HG02642 (cell line): ENCODE measurements around the gene SEMA6B.
"Not testable (repeated sequence)": the region's sequence is repeated elsewhere in the genome, so short reads cannot be mapped to it uniquely, and the experiment has no call there.

Experiments used
- ATAC-seq: cut with Tn5 transposase; IDR thresholded peaks from one replicate; pipeline ENCODE4 v1.9.1; 2021; ENCODE audit warnings: mild to moderate bottlenecking; ENCODE audit not compliant: unreplicated experiment, poor library complexity

Gene SEMA6B

DNA sequence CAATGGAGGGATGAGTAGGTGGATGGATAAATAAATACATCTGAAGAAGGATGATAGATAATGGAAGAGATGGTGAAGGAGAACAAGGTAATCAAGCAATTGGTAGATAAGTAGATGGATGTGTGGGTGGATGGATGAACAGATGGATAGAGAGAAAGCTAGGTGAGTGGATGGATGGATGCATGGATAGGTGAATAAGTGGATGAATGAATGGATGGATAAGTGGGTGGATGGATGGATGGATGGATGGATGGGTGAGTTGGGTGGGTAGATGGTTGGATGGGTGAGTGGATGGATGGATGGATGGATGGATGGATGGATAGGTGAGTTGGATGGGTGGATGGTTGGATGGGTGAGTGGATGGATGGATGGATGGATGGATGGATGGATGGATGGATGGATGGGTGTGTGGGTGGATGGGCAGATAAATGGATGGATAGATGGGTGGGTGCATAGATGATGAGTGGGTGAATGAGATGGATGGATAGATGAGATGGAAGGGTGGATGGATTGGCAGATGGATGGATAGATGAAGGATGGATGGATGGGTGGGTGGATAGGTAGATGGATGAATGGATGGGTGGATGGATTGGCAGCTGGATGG, 6.3 kb downstream of the SEMA6B start:
- no peak for ATAC-seq

DNA sequence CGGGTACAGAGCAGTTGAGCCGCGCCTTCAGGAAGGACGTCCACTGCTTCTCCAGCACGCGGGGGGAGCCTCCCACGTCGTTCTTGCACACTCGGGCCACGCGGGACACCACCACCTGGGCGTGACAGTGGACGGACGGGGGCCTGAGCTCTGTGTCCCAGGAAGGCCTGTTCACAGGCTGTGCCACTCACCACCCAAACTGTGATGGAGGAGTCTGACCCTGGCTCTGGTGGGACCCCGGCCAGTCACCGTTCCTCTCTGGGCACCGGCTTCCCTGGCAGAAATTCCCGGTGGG, 7.0 kb downstream of the SEMA6B start:
- ATAC-seq: no peak

GRCh38 chr19:4550479-4551050, 8.9 kb downstream of the SEMA6B start:
- no peak for ATAC-seq

DNA sequence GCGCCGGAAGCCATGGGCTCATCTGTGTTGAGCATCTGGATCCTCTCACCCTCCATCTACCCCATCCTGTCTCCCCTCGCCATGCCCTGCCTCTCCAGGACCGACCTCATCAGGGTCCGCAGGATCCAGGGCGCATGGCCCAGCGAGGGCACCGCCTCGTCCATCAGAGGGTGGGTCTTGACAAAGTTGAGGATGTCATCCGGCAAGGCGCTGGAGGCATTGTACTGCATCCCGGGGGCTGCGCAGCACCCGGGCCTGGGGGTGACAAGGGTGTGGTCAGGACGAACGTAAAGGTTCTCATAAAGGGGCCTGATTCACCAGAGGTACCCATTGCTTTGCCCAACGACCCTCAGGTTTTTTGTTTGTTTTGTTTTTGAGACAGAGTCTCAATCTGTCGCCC, 9.5 kb downstream of the SEMA6B start:
- ATAC-seq: no peak

DNA sequence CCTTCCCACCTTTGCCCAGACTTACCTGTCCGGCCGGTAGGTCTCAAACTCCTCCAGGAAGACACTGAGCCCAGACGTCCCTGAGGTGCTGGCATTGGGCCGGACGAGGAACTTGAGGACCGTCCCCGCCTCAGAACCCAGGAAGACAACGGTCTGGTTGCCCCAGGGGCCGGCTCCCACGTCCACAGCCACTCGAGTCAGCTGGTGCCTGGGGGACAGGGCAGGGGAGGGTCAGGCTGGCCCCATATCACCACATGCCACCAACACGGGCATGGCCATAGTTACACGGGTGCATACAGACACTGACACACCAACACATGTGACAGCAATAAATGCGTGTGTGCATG, 11.3 kb downstream of the SEMA6B start:
- ATAC-seq: no peak

- ATAC-seq: no peak
Observed at GRCh38 chr19:4547303-4548237, 11.9 kb downstream of the SEMA6B start.

GRCh38 chr19:4543842-4544647, 15.4 kb downstream of the SEMA6B start:
- ATAC-seq: no peak

GRCh38 chr19:4542896-4543841, 16.3 kb downstream of the SEMA6B start:
- ATAC-seq: no peak

DNA sequence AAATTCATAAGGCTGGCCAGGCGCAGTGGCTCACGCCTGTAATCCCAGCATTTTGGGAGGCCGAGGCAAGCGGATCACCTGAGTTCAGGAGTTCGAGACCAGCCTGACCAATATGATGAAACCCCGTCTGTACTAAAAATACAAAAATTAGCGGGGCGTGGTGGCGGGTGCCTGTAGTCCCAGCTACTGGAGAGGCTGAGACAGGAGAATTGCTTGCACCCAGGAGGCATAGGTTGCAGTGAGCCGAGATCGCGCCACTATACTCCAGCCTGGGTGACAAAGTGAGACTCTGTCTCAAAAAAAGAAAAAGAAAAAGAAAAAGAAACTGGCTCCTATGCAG, 17.7 kb downstream of the SEMA6B start:
- ATAC-seq: not testable (repeated sequence)

DNA sequence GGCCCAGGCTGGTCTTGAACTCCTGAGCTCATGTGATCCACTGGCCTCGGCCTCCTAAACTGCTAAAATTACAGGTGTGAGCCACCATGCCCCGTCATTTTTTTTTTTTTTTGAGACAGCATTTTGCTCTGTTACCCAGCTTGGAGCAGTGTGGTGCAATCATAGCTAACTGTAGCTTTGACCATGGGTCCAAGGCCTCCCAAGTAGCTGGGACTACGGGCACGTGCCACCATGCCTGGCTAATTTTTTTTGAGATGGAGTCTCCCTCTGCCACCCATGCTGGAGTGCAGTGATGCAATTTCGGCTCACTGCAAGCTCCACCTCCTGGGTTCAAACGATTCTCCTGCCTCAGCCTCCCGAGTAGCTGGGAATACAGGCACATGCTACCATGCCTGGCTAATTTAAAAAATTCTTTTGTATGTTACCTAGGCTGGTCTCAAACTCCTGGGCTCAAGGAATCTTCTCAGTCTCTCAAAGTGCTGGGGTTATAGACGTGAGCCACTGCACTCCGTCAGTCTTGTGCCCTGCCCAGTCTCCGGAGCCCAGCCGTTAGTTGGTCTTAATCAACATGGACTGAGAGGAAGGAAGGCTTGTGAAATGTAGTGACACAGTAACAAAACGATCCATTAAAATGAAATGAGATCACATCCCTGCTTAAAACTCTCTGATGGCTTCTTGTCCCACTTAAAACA, 18.2 kb downstream of the SEMA6B start:
- ATAC-seq: no peak

DNA sequence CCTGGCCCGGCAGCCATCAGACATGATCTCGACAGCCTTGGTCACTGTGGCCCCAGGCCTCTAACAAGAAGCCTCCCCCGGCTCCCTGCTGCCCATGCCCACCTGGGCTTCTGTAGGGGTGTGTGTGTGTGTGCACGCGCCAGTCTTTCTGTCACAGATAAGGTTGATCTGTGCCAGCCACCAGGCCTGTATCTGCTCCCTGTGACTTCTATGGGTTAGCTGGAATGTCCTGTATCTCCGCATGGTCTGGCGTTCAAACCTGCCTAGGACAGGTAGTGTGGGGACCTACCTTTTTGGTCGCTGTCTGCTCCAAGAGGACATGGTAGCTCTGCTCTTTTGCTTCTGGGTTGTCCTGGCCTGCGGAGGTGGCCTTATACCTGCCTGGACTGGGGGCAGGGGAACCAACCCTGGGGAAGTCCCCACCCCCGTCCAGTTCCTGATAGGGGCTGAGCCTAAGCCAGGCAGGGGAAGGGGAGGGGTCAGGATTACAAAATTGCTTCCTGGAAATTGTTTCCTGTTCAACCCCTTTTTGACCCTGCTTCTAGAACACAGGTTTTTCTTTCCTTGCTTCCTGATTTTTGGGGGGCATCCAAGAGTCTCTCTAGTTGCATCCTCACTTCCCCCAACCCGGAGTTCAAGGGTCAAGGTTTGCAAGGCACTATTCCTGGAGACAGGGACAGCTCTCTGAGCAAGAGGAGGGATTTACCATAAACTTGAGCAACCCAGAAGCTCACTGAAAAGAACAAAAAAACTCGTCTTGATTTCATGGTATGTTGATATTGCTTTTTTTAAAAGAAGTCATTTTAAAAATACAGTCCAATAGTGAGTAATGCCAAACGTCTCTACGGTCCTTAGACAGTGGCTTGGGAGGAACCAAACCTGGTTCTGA, 19.5 kb downstream of the SEMA6B start, which contains the start of gene LRG1:
LRG1 (minus strand) TSS at position 344 of the 889 bp plus-strand sequence; CDS start at position 321, 23 bp downstream.
- no peak for ATAC-seq

GRCh38 chr19:4539169-4539692, 20.3 kb downstream of the SEMA6B start:
- ATAC-seq: no peak

DNA sequence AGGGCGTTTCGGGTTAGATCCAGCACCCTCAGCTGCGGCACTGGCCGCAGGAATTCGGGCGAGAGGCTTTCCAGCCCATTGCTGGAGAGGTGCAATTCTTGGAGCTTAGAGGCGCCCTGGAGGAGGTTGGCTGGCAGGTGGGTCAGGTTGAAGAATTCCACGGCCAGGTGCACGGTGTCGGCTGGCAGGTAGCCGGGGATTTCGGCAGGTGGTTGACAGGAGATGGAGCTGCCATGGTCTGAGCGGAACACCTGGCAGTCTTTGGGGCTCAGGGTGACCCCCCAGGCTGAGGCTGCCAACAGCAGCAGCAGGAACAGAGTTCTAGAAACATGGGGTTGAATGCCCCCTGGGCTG, 20.9 kb downstream of the SEMA6B start:
- ATAC-seq: no peak

DNA sequence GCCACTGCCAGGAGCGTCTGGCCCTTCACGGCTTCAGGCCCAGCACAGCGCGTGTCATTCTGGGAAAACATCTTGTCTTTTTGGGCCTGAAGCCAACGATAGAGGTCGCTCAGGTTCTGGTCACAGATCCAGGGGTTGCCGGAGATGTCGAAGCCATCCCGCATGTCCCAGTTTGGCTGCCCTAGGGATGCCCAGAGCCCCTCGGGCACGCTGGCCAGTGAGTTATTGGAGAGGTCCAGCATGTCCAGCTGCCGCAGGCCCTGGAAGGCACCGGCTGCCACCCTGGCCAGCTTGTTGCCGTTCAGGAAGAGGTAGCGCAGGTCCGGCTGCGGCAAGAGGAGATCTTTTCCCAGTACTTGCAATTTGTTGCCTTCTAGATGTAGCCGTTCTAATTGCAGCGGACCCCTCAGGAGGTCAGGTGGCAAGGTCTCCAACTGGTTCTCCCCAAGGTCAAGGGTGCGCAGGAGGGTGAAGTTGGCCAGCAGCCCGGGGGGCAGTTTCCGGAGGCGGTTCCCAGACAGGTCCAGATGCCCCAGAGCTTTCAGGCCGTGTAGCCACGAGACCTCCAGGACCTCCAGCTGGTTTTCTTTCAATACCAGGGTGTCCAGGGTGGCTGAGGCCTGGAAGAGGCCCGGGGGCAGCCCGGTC, 21.4 kb downstream of the SEMA6B start:
- ATAC-seq: no peak

DNA sequence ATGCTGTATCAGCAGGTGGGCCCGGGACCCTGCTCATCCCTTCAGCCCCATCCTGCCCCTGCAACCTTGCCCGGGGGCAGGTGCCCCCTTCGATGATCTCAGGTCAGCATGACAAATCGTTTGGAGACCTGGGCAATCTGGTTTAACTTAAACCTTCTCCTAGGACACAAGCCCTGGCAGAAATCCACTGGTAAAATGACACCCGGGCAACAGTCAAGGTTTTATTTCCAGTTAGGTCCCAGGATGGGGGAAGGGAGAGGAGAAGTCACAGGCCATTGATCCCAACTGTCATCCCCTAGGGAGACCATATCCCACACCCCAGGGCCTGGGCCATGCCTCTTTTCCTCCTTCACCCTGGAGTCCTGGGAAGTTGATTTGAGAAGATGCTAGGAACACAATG, 22.7 kb downstream of the SEMA6B start:
- no peak for ATAC-seq

DNA sequence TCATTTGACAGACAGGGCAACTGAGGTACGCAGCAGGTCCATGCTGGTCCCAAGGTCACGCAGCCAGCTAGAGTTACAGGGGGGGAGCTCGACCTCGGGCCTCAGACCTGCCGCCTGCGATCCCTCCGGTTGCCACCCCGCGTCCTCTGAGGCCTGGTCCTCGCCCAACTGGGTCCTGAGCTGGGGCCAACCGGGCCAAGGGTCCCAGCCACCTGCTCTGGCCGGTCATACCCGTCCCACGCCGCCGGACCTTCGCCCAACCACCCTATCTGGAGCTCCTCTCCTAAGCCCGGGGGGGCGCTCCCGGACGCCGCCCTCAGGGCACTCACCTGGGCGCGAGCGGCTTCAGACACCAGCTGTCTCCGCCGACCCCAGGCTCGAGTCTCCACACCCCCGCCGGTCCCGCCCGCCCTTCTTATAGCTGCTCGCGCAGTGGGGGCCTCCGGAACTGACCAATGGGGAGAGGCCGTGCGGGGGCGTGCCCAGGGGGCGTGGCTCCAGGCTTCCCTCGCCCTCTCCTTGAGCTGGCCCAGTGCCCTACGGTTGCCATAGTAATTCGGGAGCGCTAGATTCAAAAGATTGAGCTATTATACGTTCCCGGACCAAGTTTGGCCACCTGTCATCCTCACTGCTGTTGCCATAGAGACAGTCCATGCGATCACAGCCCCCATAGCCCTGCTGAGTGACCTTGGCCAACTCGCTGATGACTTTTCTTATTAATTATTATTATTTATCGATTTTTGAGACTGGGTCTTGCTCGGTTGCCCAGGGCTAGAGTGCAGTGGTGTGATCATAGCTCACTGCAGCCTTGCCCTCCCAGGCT, 24.4 kb downstream of the SEMA6B start, which contains the start of gene PLIN5:
PLIN5 (minus strand) TSS at position 389 of the 823 bp plus-strand sequence. CDS start 1,150 bp downstream, outside the sequence.
- no peak for ATAC-seq
